Epidermal melanocyte (primary cell): ENCODE measurements around the gene MAPKAPK2.

Source experiments
- DNase-seq: peaks from one replicate; pipeline ENCODE4 v3.0.0; 2011; ENCODE audit warnings: low spot score; ENCODE audit not compliant: insufficient read length

Gene MAPKAPK2

DNA sequence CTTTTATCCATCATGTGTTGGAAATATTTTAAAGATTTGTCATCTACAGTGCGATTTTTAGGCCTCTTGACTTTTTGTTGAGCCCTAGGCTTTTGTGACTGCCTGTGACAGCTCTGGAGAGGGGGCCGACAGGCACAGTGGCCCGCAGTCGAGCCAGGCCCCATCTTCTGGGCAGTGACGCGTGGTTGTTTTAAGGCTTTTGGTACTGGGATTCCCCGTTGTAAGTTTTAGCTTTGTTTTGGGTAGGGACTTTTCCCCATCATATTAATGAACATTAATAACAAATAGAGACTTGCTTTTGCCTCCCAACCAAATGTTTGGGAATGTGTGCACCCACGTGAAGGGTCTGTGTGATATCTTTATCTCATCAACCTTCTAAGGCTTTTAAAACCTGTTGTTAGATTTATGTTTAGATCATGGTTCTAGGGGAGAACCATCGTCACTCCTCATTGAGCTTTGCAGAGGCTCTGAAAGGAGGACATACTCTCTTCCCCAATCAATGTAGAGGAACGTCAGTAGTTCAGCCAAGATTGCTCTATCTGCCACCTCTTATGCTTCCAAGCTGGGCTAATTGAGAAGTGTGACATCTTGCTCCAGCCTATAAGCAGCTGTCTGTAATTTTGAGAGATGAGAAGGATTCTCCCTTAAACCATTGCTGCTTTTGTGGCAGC, 34.6 kb downstream of the MAPKAPK2 start:
- DNase-seq = no peak

DNA sequence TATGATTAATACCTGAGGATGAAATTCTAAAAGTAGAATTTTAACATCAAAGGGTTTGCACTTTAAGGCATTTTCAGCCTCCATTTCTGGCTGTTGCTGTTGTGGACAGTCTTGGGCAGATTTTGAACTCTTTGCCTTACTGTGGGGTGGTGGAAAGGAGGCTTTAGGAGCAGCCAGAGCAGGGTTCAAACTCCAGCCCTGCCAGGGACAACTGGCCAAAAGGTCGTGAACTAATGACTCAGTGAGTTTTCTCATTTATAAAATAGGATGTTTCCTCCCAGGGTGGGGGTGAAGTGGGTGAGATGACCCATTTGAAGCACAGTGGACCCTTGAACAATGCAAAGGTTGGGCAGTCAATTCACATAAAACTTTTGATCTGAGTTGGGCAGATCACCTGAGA, 36.7 kb downstream of the MAPKAPK2 start:
- no peak for DNase-seq

DNA sequence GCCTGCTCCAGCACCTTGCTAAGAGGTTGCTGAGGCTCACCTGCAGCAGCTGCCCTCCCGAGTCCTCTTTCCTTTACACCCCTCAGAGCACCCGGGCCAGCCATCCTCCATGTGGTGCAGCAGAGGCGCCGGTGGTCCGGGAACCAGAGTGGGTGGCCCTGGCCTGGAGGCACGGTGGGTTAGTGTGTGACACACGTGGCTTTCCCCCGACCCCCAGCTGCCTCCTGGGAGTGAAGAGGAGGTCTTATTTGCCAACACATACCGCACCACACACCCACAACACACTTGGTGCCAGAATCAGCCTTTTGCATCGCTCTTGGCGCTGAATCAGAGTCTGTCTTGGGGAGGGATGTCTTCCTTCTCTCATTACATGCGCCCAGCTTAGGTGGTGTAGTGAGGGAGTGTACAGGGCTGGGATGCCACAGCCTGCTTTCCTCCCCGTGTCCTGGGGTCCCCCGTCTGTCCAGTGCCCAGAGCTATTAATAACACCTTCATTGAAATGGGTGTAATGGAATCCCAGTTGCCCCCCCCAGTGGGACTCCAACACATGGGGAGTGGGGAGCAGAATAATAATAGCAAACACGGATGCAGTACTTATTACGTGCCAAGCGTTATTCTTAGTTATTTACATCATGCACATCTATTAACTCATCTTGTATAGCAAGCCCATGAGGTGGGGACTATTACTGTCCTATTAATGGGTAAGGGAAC, 38.2 kb downstream of the MAPKAPK2 start:
- no peak for DNase-seq

DNA sequence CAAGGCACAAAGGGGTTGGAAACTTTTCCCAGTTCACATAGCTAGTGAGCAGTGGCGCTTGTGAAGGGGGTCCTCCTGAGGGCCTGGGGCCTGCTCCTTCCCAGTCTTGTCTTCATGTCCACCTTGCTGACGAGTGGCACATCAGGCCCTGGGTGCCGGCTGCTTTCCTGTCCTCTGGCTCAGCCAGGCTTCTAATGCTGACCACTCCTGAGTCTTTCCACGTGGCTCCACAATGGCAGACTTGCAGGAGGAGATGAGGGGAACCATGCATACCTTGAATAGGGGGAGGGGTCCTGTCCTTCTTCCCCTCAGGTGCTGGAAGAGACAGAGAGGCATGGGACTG, 38.7 kb downstream of the MAPKAPK2 start:
- no peak for DNase-seq

DNA sequence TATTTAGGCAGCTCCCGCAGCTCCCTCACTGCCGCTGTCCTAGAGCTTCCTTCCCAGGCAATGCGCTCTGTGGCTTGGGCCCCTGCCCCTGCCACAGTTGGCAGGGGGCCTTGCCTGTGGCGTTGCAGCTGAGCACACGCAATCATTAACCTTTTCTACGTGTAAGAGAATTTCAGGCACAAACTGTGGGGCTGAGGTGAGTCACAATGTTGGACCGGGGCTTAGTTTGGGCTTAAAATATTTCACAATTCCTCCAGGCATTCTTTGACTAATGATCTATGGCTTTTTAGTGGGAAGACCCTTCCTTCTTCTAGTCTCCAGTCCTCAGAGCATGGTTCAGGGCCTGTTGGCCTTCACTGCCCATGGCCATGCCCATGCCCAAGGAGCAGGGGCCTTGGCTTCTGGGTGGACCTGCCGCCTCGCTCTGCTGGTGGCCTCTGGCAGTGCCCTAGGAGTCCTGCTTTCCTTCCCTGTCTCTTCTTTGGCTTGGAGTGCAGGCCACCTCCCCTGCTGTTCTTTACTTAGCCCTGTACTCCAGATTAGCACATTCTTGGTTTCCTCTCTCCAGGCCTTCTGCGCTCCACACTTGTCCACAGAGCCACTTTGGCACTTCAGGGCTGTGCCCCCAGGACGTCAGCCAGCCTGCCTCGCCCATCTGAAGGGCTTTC, 39.2 kb downstream of the MAPKAPK2 start:
- DNase-seq = no peak

DNA sequence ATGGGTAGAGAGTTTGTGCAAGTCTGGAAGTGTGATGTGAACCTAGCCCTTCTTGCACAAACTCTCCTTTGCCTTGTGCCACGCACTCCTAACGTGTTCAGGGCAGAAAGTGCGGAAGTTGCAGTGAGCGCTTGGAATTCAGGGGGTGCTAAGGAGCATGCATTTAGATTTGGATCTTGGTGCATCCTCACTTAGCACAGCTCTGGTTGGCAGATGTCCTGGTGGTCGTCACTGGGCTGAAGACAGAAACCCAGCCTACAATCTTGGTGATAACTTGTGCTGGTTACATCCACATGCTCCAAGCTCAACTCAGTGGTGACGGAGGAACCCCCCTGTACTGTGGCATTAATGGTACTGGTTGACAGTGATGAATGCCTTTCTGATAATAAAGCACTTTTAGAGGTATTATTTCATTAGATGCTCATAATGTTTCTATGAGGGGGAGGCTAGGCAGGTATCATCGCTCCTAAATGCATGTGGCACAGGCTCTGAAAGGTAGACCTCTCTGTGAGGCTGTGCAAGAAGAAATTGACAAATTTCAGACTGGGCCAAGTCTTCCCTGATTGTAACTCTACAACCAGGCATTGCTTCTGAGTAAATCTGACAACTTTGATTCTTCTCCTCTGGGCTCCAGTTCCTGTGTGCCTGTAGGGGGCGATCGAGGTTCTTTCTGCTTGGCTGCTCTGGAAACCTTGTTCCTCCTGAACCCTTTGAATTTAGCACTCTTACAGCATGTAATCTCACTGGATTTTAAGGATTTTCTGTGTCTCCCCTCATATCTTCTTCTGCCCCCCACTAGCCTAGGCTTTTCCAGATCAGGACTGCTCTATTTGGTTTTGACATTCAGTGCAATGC, 40.6 kb downstream of the MAPKAPK2 start:
- DNase-seq = peak; percentile 69

DNA sequence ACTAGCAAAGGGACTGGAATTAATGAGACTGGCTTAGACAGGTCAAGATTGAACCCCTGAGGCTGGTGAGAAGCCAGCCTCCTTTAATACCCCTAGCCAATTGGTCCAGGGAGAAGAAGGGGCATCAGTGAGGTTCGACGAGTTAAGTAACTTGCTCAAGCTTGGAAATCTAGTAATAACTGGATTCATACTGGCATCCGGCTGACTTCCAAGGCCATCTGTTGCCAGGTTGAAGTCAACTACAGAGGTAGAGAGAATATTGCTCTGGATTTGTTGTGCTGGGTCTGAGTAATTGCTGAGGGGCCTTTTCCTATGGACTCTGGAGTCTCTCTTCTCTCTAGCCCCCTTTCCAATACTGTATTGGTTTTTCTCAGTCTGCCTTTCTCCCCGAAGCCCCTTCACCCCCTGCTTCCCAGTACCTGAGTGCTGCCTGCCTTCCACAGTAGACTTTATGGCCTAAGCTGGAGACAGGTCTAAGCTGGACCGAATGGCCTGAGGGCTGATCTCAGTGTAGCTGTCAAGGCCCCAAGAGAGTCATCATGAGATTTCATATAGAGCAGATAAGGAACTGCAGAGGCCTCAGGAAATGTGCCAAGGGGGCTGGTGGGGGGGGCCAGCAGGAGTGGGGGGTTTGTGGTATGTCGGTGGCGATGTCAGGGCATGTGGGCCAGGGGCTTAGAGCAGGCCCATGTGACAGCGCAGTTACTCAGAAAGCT, 43.4 kb downstream of the MAPKAPK2 start:
- no peak for DNase-seq

DNA sequence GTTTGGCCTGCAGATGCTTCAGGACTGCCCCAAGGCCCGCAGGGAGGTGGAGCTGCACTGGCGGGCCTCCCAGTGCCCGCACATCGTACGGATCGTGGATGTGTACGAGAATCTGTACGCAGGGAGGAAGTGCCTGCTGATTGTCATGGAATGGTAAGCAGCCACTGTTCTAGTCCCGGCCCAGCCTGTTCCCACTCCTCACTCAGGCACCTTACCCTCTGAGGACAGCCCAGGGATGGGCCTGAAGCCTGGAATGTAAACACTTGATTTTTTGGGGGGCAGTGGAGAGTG, 43.9 kb downstream of the MAPKAPK2 start:
- no peak for DNase-seq

DNA sequence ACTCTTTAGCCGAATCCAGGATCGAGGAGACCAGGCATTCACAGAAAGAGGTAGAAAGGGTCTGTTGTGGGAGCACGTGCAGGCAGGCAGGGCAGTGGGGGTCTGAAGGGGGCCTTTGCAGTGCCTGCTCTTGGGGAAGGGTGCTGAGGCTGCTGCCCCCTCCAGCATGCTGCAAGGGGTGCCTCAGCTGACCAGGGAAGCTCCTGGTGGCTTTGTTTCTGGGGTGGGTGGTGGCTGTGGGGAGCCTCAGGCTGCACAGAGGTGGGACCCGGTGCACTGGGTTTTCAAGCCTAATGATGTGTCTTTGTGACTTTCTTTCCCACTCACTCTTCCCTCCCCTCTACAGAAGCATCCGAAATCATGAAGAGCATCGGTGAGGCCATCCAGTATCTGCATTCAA, 44.3 kb downstream of the MAPKAPK2 start:
- no peak for DNase-seq

DNA sequence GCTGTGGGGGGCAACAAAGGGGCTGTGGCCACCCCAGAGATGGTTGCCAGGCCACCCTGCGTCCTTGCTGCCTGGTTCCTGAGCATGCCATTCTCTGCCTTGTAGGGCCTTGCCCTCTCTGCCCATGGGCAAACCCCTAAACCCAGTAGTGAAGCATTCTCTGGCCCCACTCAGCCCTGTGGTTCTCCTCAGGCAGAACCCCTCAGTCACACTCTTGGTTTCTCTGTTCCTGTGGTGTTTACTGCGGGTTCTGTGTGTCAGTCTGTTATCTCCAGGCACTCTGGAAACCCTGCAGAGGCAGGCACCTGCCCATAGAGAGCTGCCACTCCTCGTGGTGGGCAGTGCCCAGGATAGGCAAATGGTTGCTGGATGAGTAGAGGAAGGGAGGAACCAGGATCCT, 44.8 kb downstream of the MAPKAPK2 start:
- no peak for DNase-seq

DNA sequence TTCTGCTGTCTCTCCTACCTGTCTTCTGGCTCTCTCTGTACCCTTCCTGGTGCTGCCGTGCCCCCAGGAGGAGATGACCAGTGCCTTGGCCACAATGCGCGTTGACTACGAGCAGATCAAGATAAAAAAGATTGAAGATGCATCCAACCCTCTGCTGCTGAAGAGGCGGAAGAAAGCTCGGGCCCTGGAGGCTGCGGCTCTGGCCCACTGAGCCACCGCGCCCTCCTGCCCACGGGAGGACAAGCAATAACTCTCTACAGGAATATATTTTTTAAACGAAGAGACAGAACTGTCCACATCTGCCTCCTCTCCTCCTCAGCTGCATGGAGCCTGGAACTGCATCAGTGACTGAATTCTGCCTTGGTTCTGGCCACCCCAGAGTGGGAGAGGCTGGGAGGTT, 47.8 kb downstream of the MAPKAPK2 start:
- no peak for DNase-seq

DNA sequence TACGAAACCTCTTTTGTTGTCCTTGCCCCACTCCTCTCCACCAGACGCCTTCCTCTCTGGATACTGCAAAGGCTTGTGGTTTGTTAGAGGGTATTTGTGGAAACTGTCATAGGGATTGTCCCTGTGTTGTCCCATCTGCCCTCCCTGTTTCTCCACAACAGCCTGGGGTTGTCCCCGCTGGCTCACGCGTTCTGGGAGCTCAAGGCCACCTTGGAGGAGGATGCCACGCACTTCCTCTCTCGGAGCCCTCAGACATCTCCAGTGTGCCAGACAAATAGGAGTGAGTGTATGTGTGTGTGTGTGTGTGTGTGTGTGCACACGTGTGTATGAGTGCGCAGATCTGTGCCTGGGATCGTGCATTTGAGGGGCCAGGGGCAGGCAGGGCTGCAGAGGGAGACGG, 48.3 kb downstream of the MAPKAPK2 start:
- DNase-seq = no peak

DNA sequence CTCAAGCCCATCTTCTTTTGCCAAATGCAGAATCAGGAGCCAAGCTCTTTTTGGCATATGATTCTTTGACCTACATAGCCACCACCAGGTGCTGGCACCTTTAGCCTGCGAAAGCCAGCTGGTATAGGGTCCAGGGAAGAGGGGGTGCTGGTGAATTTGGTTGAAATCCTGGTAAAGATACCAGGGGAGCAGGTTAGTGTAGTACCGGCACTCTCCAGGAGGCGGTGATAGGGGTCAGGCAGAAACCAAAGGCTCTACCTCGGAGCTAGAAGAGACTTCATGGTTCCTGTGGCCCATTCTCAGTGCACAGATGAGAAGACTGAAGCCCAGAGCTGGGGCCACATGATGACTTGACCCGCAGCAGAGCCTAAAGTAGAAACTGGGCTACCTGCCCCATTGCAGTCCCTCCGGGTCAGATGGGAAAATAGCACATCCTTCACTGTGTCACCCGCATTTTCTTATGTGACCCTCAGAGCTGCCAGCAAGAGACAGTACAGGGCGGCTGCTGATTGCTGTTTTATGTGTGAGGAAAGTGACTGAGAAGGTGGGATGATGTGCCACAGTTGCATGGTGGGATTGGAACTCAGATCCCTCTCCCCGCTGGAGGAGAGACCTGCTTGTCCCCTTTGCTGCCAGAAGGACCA, 49.9 kb downstream of the MAPKAPK2 start:
- DNase-seq = no peak

DNA sequence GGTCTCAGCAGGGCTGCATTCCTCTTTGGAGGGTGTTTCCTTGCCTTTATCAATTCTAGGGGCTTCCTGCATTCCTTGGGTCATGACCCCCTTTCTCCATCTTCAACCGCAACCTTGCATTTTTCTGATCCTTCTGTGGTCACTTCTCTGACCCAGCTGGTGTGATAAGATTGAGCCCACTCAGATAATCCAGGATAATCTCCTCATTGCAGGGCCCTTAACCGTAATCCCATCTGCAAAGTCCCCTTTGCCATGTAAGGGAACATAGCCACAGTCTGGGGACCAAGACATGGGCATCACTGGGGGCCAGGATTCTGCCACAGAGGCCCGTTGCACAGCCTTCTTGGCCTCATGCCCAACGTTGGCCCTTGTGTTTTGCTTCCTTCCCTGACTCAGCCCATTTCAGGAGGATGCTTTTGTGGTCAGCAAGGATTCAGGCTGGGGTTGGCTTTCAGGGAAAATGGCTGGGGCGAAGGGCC, 50.9 kb downstream of the MAPKAPK2 start:
- DNase-seq = no peak

DNA sequence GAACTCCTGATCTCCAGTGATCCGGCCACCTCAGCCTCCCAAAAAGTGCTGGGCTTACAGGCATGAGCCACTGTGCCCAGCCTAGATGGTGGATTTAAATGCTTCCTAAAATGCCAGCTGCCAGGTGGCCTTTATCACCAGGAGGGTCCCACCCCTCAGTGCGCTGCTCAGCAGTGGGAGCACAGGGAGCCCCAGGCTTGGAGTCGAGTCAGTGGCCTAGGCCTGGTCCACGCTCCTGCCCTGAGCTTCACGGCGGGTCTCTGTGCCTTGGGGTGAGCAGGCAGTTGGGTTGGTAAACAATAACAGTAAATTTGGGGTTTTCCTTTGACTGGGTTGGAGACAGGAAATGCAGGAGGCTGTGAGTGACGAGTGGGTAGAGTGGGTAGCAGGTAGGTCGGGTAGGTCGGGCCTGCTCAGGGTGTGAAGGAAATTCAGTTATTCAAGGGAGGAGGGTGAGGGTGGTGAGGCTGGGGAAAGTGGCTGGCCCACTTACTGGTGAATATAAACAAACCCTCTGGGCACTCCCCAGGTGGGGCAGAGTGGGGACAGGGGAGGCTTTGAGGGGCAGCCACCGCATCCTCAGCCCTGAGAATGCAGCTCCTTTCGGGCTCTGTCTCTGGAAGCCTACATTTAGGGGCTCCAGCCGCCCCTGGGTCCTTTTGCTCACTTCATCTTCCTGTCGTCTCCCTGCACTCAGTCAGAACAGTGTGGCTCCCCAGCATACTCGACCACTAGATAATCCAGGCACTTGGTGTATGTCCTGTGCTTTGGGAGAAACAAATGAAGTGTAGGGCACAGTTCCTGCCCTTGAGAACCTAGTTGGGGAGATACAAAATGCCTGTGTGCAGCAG, 52.4 kb downstream of the MAPKAPK2 start:
- DNase-seq = no peak

DNA sequence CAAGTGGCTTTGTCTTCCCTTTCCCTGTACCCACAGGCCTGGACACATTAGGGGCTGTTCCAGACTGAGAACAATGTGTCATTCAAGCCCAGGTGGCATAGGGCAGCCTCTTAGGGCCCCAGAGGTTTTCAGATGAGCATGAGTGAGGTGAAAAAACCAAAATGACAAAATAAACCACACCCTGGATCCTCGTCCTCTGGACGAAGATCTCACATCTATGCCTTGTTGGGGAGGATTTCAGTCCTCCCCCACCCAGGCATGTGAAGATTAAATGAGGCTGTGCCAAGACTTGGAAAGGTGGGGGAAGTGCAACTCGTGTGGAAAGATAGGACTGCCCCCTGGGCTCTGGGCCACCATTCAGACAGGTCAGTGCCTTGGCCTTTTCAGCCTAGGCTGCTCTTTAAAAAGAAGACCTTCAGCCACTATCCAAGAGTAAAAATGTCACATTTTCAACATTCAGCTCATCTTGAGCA, 53.1 kb downstream of the MAPKAPK2 start:
- no peak for DNase-seq

DNA sequence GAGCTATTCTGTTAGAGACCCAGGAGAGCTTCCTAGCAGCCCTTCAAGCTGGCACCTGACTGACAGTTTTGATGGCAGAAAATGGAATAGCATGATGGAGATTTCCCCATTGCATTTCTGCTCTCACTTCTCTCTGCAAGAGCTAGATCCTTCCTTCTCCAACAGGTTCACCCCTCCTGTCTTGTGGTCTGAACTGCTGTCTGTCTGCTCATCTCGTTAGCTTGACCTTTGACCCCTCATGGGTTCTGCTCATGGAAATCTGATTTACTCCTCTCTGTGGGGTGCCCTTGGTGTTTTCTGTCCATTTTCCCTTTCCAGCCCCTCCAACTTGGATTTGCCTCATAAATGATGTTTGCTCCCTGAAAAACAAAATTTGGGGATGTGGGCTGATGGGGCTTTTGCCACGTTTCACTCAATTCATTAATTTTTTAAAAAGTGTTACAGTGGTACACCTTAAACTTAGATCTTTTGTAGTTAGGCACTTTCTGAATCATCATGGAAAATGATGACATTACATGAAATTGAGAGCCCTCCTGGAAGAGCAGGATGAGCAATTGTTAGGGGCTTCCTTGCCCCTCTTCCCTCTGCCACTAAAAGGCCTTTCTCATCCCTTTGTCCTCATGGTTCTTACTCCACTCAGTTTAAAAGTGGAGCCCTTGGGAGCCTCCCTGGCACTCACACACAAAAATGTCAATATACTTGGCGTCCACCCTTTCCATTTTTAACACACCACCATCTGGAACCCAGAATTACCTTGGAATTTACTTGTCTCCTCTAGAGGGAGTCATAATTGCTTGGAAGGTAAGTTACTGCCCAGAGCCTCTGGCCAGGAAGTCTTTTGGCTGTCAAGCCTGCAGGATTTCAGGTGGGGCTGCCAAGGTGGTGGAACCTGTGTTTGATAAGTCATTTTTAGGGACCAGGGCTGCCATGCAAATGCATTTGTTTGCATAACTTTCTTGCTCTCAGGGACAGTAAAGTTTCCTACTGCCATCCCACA, 54.0 kb downstream of the MAPKAPK2 start:
- DNase-seq = no peak

DNA sequence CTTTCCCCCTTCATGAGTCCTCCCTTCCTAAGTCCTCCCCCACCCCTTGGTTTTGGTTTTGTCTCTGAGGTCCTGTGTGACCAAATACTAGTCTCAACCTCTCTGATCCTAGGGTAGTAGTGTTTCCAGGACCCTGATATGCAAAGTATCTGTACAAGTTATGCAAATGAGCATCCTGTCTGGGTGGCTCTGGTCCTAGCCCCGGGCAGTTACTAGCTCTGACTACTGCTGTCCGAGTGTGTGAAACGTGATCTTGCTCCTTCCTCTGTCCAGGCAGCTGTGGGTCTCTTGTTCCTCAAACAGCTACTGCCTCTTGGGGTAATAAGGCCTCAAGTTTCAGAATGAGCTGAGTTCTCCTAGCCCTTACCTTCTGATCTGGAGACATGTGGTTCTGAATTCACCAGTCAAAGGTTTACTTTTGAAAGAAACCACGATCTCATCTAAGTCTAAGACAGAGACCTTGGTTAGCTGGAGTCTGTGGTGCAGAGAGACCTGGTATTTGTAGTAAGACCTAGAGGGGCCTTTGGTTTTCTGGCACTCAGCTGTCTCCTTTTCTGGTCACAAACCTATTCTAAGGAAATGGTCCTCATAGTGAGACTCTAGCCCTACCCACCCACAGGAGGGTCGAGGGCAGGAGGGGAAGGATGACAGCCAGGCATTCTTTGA, 54.8 kb downstream of the MAPKAPK2 start:
- peak; percentile 46 for DNase-seq
